HCT116 (cell line): ENCODE results near the gene RNASEL.

ENCODE experiments used
- EGR1 ChIP-seq: IDR thresholded peaks from 2 replicates; pipeline ENCODE4 v1.6.1; 2012; ENCODE audit warnings: low read depth
- TF ChIP-seq, protein P1 (sequence below), 3 experiments: fragments of 200-600 bp in 1 of 3; sonication (generic) in 1 of 3; IDR thresholded peaks in 2 of 3; conservative IDR thresholded peaks in 1 of 3; 2 replicates each; pipeline ENCODE4 v1.5.1; 2012 to 2017; ENCODE audit warnings: low read depth in 2 of 3, low read length in 2 of 3, antibody characterized with exemption in 1 of 3, borderline replicate concordance in 1 of 3, control low read depth in 1 of 3, mild to moderate bottlenecking in 1 of 3, mixed read lengths in 1 of 3, mixed run types in 1 of 3, moderate library complexity in 1 of 3; ENCODE audit not compliant: insufficient read depth in 1 of 3

DNA sequence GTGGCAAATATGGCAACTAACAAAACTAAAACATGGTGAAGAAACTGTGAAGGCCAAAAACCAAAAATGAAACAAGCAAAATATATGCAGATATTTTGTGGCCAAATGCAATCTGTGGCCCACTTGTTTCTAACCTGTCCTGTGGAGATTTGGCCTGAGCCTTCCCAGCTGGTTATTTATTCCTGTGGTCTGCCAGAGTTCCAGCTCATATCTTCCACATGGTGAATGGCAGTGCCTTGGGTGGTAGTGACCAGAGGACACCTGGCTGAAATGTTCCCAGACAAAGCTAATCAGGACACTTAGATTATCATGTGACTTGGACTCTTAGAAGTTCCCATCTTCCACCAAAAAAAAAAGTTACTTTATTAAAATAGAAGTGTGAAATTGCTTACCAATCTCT, 39.7 kb downstream of the RNASEL start:
- TF ChIP-seq, protein P1, sequence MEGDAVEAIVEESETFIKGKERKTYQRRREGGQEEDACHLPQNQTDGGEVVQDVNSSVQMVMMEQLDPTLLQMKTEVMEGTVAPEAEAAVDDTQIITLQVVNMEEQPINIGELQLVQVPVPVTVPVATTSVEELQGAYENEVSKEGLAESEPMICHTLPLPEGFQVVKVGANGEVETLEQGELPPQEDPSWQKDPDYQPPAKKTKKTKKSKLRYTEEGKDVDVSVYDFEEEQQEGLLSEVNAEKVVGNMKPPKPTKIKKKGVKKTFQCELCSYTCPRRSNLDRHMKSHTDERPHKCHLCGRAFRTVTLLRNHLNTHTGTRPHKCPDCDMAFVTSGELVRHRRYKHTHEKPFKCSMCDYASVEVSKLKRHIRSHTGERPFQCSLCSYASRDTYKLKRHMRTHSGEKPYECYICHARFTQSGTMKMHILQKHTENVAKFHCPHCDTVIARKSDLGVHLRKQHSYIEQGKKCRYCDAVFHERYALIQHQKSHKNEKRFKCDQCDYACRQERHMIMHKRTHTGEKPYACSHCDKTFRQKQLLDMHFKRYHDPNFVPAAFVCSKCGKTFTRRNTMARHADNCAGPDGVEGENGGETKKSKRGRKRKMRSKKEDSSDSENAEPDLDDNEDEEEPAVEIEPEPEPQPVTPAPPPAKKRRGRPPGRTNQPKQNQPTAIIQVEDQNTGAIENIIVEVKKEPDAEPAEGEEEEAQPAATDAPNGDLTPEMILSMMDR (IDR thresholded peaks at IDR 0.05 in 2 of 3, conservative IDR thresholded peaks at IDR 0.05 in 1 of 3; ENCODE audit: borderline replicate concordance in 1 of 3, insufficient read depth in 1 of 3, low read depth in 2 of 3, low read length in 2 of 3) = no peak
- TF ChIP-seq EGR1 = no peak
